GM12878 (cell line): ENCODE measurements around the gene PTK7. TPM values are rescaled to one million over a fixed set of nuclear protein-coding genes. Genes with fewer than 3 reads are reported as not detected.

Source experiments
- ATAC-seq: fragments of 200-7000 bp; cut with Tn5 transposase; 3 replicates; pipeline ENCODE4 v1.9.1; 2020; ENCODE audit warnings: mild to moderate bottlenecking, moderate library complexity
- BruUV-seq: library from RNA; stranded (reverse); fragments of 400-500 nt; replicated peaks from 2 replicates; lab custom pipeline; 2021; lab: Mats Ljungman, UMichigan
- CTCF ChIA-PET: fragments of 300-600 bp; sonication (Branson Sonifier 250); formaldehyde crosslinking; extraction: SDS; loops from one replicate; lab custom pipeline; 2021; ENCODE audit warnings: inconsistent platforms; lab: Yijun Ruan, JAX
- POLR2A ChIA-PET: fragments of 350-600 bp; formaldehyde crosslinking; extraction: SDS; loops from one replicate; lab custom pipeline; 2021; ENCODE audit warnings: inconsistent platforms; lab: Charles Lee
- RAD21 ChIA-PET: fragments of 300-600 bp; sonication (Branson Sonifier 250); formaldehyde crosslinking; loops from one replicate; lab custom pipeline; 2023; ENCODE audit warnings: antibody characterized with exemption; ENCODE audit not compliant: unreplicated experiment; lab: Charles Lee
- SMC1A ChIA-PET: fragments of 300-600 bp; sonication (Branson Sonifier 250); formaldehyde crosslinking; loops from one replicate; lab custom pipeline; 2023; ENCODE audit not compliant: unreplicated experiment, uncharacterized antibody; lab: Charles Lee
- DNase-seq: peaks from one replicate; pipeline ENCODE4 v3.0.0-alpha.2; 2011; ENCODE audit warnings: low read depth, low spot score
- FAIRE-seq: peaks from 3 replicates; lab custom pipeline; 2011; peaks lifted over from hg19 to GRCh38; lab: Jason Lieb, UNC
- H2AFZ ChIP-seq: 2 replicates; pipeline ENCODE4 v1.6.0; 2011; ENCODE audit warnings: low read depth, low read length, control low read depth; ENCODE audit not compliant: control insufficient read depth
- H3K27ac ChIP-seq: 2 replicates; pipeline ENCODE4 v1.5.1; 2011; ENCODE audit warnings: control low read depth; ENCODE audit not compliant: control insufficient read depth, insufficient read depth
- H3K27me3 ChIP-seq, 2 experiments: replicated peaks in 1 of 2; 2 replicates each; pipeline versions ENCODE4 v1.6.0 to v1.6.1; 2011; ENCODE audit warnings: low read length in 1 of 2; ENCODE audit not compliant: control insufficient read depth in 2 of 2, insufficient read depth in 2 of 2
- H3K36me3 ChIP-seq, 2 experiments: 2 replicates each; pipeline ENCODE4 v1.5.1; 2011; ENCODE audit warnings: low read length in 1 of 2; ENCODE audit not compliant: control insufficient read depth in 2 of 2, insufficient read depth in 2 of 2
- H3K4me1 ChIP-seq: 2 replicates; pipeline ENCODE4 v1.6.1; 2011; ENCODE audit warnings: mild to moderate bottlenecking, low read length, moderate library complexity, mixed read lengths; ENCODE audit not compliant: control insufficient read depth, insufficient read depth
- H3K4me2 ChIP-seq: 2 replicates; pipeline ENCODE4 v1.6.0; 2011; ENCODE audit warnings: control low read depth; ENCODE audit not compliant: control insufficient read depth, insufficient read depth
- H3K4me3 ChIP-seq: fragments of 200-600 bp; sonication (generic); 2 replicates; pipeline ENCODE4 v1.5.1; 2016
- H3K79me2 ChIP-seq: 2 replicates; pipeline ENCODE4 v1.6.0; 2011; ENCODE audit warnings: low read length; ENCODE audit not compliant: control insufficient read depth, insufficient read depth
- H3K9ac ChIP-seq: 2 replicates; pipeline ENCODE4 v1.8.0; 2011; ENCODE audit warnings: low read length, control low read depth, mixed read lengths; ENCODE audit not compliant: control insufficient read depth, insufficient read depth
- H3K9me3 ChIP-seq: replicated peaks from 3 replicates; pipeline ENCODE4 v1.5.1; 2011; ENCODE audit warnings: mild to moderate bottlenecking, low read length; ENCODE audit not compliant: control insufficient read depth, insufficient read depth
- H4K20me1 ChIP-seq: 2 replicates; pipeline ENCODE4 v1.6.0; 2011; ENCODE audit not compliant: control insufficient read depth, insufficient read depth
- CTCF ChIP-seq, 3 experiments: IDR thresholded peaks in 2 of 3; conservative IDR thresholded peaks in 1 of 3; 2 replicates each; pipeline ENCODE4 v1.5.1; 2011; ENCODE audit warnings: low read depth in 3 of 3, low read length in 3 of 3, mild to moderate bottlenecking in 3 of 3, control low read depth in 2 of 3, moderate library complexity in 2 of 3, inconsistent platforms in 1 of 3, mixed read lengths in 1 of 3; ENCODE audit not compliant: control insufficient read depth in 2 of 3, insufficient read depth in 1 of 3; ENCODE audit errors: extremely low read depth in 1 of 3
- SUZ12 ChIP-seq: fragments of 200-600 bp; sonication (generic); IDR thresholded peaks from one replicate; pipeline ENCODE4 v1.6.1; 2018; ENCODE audit warnings: antibody characterized with exemption, mild to moderate bottlenecking; ENCODE audit not compliant: unreplicated experiment
- WRNIP1 ChIP-seq: IDR thresholded peaks from 2 replicates; pipeline ENCODE4 v1.6.1; 2011; ENCODE audit warnings: low read depth, low read length, improper control_type of control experiment, borderline replicate concordance
- WGBS: methylation state at CpG from one replicate; pipeline ENCODE4 v1.1.6; 2016; ENCODE audit warnings: low lambda C conversion rate; ENCODE audit not compliant: insufficient replicate concordance, insufficient coverage; ENCODE audit errors: missing lambda C conversion rate; 5-methylcytosine and 5-hydroxymethylcytosine counted together
- in situ Hi-C: fragments of 300-500 bp; cut with MboI; formaldehyde crosslinking; loops from 9 replicates; pipeline ENCODE4 v1.14.3; 2018; ENCODE audit warnings: mixed read lengths
- intact Hi-C: fragments of 100-400 bp; cut with micrococcal nuclease; formaldehyde crosslinking; loops from one replicate; pipeline ENCODE4 v1.14.2; 2022; ENCODE audit not compliant: unreplicated experiment
- polyA plus RNA-seq, 11 experiments: library from polyadenylated mRNA; depleted of rRNA in 4 of 11; unstranded in 6 of 11; stranded (reverse) in 5 of 11; fragments of >200 nt; fragmentation: Nextera tagmentation in 4 of 11; fragmentation: Illumina TruSeq in 1 of 11; extraction: Ambion mirVana in 4 of 11; extraction: Trizol in 1 of 11; gene quantifications; 1 replicate in 1 of 11; 2 replicates in 10 of 11; pipeline versions ENCODE4 v1.2.1 to v1.2.3, GENCODE V29; 2011 to 2016; ENCODE audit warnings: inconsistent platforms in 2 of 11, missing spikeins in 2 of 11, low read depth in 1 of 11
- total RNA-seq, 4 experiments: library from RNA; depleted of rRNA in 3 of 4; stranded (reverse); fragments of >200 nt in 3 of 4; fragmentation: Illumina TruSeq in 1 of 4; extraction: Trizol in 1 of 4; gene quantifications; 2 replicates each; pipeline versions ENCODE4 v1.2.1 to v1.2.3, GENCODE V29; 2013 to 2021

The PTK7 gene
- total and polyA plus RNA-seq, 10 of the 15 experiments (the other 5 are each of a cell fraction or from before 2014, with no cell fraction given): 0.18 to 14.4 (median 3.3) TPM; not detected in 1

DNA sequence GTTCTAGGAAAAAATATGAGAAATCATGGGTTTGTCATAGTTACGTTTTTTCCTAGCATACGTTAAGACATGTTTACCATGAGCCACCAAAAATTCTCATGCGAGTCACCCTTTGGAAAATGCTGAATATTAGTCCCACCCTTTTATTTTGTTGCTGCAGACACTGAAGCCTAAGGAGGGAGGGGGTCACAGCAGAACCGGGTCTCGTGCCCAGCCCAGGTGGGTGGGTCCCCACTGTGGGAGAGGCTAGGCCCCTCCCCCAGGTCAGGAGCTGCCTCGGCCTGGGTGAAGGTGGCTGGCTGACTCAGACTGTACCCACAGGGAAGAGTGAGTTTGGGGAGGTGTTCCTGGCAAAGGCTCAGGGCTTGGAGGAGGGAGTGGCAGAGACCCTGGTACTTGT is 68.8 kb downstream of the PTK7 start:
- H4K20me1 ChIP-seq: no peaks in the 10 kb centered on the region
- H3K79me2 ChIP-seq: no peaks in the 10 kb centered on the region
- H3K4me3 ChIP-seq: no peak overlapping the region
- H3K27me3 ChIP-seq: no peaks in the 10 kb centered on the region; a peak in 1 of 4 replicates
- DNase-seq (no peak), ATAC-seq (no peak)
- RAD21 ChIA-PET: interaction anchor here (2.7 kb wide), 1 partner anchor 85 kb away, joined by 16 read pairs; the partner anchor contains the start of genes KLC4 and MRPL2
- CTCF ChIA-PET: interaction anchor here (0.6 to 3.0 kb wide), 6 partner anchors 20 to 883 kb away, joined by 3 to 28 read pairs (median 10); no protein-coding TSS in a partner anchor
- SMC1A ChIA-PET: no interaction called here
- H3K9ac ChIP-seq: no peak overlapping the region
- H3K4me1 ChIP-seq: no peaks in the 10 kb centered on the region
- 40% methylated on average over 6 of the region's 6 CpGs for WGBS
- in situ Hi-C loops: loop anchor here (5.0 kb wide), 1 partner anchor 238 kb away; no protein-coding TSS in a partner anchor
- H2AFZ ChIP-seq: no peak overlapping the region
- intact Hi-C loops: no loop called here
- H3K27ac ChIP-seq: no peak overlapping the region
- POLR2A ChIA-PET: interaction anchor here (1.0 kb wide), 1 partner anchor 131 kb away, joined by 3 read pairs; the partner anchor contains the start of genes KLHDC3 and MEA1
- TF ChIP-seq CTCF (IDR thresholded peaks at IDR 0.05 in 2 of 3, conservative IDR thresholded peaks at IDR 0.05 in 1 of 3; ENCODE audit: control insufficient read depth in 2 of 3, extremely low read depth in 1 of 3, insufficient read depth in 1 of 3, low read depth in 3 of 3, low read length in 3 of 3): no peak
- no peak for TF ChIP-seq WRNIP1
- no peak for TF ChIP-seq SUZ12
- TF ChIP-seq, all 136 proteins: peak for 0
- Histone ChIP-seq H3K9me3 (no peaks in the 10 kb centered on the region), H3K36me3 (no peaks in the 10 kb centered on the region), H3K4me2 (no peak overlapping the region)
- FAIRE-seq: no peak
- no TSS peak for BruUV-seq
